ENCODE measurements around the gene KPNA6. TPM values are rescaled to one million over a fixed set of nuclear protein-coding genes. Genes with fewer than 3 reads are reported as not detected.

The KPNA6 gene
- total and polyA plus RNA-seq, 9 of the 15 experiments (the other 6 are each of a cell fraction or from before 2014, with no cell fraction given): 20.1 to 54.6 (median 32.2) TPM

- no peak for TF ChIP-seq MECOM (CRISPR knock-in tag; IDR thresholded peaks at IDR 0.05)
- TF ChIP-seq ZKSCAN8 (CRISPR knock-in tag; IDR thresholded peaks at IDR 0.05): no peak
- TF ChIP-seq, protein P1, sequence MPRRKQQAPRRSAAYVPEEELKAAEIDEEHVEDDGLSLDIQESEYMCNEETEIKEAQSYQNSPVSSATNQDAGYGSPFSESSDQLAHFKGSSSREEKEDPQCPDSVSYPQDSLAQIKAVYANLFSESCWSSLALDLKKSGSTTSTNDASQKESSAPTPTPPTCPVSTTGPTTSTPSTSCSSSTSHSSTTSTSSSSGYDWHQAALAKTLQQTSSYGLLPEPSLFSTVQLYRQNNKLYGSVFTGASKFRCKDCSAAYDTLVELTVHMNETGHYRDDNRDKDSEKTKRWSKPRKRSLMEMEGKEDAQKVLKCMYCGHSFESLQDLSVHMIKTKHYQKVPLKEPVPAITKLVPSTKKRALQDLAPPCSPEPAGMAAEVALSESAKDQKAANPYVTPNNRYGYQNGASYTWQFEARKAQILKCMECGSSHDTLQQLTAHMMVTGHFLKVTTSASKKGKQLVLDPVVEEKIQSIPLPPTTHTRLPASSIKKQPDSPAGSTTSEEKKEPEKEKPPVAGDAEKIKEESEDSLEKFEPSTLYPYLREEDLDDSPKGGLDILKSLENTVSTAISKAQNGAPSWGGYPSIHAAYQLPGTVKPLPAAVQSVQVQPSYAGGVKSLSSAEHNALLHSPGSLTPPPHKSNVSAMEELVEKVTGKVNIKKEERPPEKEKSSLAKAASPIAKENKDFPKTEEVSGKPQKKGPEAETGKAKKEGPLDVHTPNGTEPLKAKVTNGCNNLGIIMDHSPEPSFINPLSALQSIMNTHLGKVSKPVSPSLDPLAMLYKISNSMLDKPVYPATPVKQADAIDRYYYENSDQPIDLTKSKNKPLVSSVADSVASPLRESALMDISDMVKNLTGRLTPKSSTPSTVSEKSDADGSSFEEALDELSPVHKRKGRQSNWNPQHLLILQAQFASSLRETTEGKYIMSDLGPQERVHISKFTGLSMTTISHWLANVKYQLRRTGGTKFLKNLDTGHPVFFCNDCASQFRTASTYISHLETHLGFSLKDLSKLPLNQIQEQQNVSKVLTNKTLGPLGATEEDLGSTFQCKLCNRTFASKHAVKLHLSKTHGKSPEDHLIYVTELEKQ (CRISPR knock-in tag; IDR thresholded peaks at IDR 0.05): no peak
- no peak for TF ChIP-seq ADNP (tag; IDR thresholded peaks at IDR 0.05)
- TF ChIP-seq, protein P2, sequence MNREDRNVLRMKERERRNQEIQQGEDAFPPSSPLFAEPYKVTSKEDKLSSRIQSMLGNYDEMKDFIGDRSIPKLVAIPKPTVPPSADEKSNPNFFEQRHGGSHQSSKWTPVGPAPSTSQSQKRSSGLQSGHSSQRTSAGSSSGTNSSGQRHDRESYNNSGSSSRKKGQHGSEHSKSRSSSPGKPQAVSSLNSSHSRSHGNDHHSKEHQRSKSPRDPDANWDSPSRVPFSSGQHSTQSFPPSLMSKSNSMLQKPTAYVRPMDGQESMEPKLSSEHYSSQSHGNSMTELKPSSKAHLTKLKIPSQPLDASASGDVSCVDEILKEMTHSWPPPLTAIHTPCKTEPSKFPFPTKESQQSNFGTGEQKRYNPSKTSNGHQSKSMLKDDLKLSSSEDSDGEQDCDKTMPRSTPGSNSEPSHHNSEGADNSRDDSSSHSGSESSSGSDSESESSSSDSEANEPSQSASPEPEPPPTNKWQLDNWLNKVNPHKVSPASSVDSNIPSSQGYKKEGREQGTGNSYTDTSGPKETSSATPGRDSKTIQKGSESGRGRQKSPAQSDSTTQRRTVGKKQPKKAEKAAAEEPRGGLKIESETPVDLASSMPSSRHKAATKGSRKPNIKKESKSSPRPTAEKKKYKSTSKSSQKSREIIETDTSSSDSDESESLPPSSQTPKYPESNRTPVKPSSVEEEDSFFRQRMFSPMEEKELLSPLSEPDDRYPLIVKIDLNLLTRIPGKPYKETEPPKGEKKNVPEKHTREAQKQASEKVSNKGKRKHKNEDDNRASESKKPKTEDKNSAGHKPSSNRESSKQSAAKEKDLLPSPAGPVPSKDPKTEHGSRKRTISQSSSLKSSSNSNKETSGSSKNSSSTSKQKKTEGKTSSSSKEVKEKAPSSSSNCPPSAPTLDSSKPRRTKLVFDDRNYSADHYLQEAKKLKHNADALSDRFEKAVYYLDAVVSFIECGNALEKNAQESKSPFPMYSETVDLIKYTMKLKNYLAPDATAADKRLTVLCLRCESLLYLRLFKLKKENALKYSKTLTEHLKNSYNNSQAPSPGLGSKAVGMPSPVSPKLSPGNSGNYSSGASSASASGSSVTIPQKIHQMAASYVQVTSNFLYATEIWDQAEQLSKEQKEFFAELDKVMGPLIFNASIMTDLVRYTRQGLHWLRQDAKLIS (CRISPR knock-in tag; IDR thresholded peaks at IDR 0.05): no peak
- TF ChIP-seq KDM1A (IDR thresholded peaks at IDR 0.05): no peak
- TF ChIP-seq MAX (CRISPR knock-in tag; IDR thresholded peaks at IDR 0.05): no peak
- TF ChIP-seq REST (IDR thresholded peaks at IDR 0.05; ENCODE audit: borderline replicate concordance): peak; percentile 79; the same call in 1 of the 2 replicates
- no peak for TF ChIP-seq REST (CRISPR knock-in tag; IDR thresholded peaks at IDR 0.05; ENCODE audit: low read depth)
- no peak for TF ChIP-seq ZNF583 (CRISPR knock-in tag; IDR thresholded peaks at IDR 0.05)
- 0 out of 2 replicates have a peak, but pooled peaks have one; percentile 11 for TF ChIP-seq POLR2AphosphoS2 (IDR thresholded peaks at IDR 0.05; ENCODE audit: low read length)
- no peak for TF ChIP-seq DDX20 (tag; IDR thresholded peaks at IDR 0.05; ENCODE audit: low read depth)
Observed at GRCh38 chr1:32063261-32063681, 44.6 kb upstream of the KPNA6 start (continued).
